Measurements from ENCODE around the gene UNC5CL.
A peak's percentile ranks its signal among the peaks of the same experiment; 100 is the strongest.
"Not testable (repeated sequence)": the region's sequence is repeated elsewhere in the genome, so short reads cannot be mapped to it uniquely, and the experiment has no call there.

Gene UNC5CL

GRCh38 chr6:41021832-41022231, 17.2 kb downstream of the UNC5CL start:
- no peaks in the 10 kb centered on the region for H3K9me2 ChIP-seq (replicated peaks; ENCODE audit: low read depth, low read length)
- H3K79me2 ChIP-seq (ENCODE audit: insufficient read depth, low read length) = peaks cover 17% of the 10 kb centered on the region
- no peak overlapping the region for H2AFZ ChIP-seq (ENCODE audit: low read length)
- H3K9me3 ChIP-seq (ENCODE audit: insufficient read depth, low read depth, low read length) = no peaks in the 10 kb centered on the region
- H3K27me3 ChIP-seq (ENCODE audit: insufficient read depth, low read length, poor library complexity, severe bottlenecking) = no peaks in the 10 kb centered on the region
- H3K36me3 ChIP-seq (ENCODE audit: insufficient read depth, low read length) = no peaks in the 10 kb centered on the region
- peaks cover 28% of the 10 kb centered on the region for H3K4me1 ChIP-seq (ENCODE audit: insufficient read depth, low read length, poor library complexity, severe bottlenecking)
- H3K9ac ChIP-seq (ENCODE audit: low read depth, low read length, poor library complexity, severe bottlenecking) = no peak overlapping the region
- no peak for TF ChIP-seq EZH2phosphoT487 (IDR thresholded peaks at IDR 0.05; ENCODE audit: borderline replicate concordance)
- peak; percentile 37 for TF ChIP-seq CTCF (conservative IDR thresholded peaks at IDR 0.05; ENCODE audit: low read length)
- H3K4me3 ChIP-seq (ENCODE audit: low read length, poor library complexity, severe bottlenecking) = no peak overlapping the region
- H4K20me1 ChIP-seq (ENCODE audit: insufficient read depth, low read length, poor library complexity, severe bottlenecking) = no peaks in the 10 kb centered on the region
- H3F3A ChIP-seq (ENCODE audit: low read depth) = no peaks in the 10 kb centered on the region
- no peak overlapping the region for H3K4me2 ChIP-seq (ENCODE audit: low read depth, low read length, poor library complexity, severe bottlenecking)

GRCh38 chr6:41017663-41018062, 21.4 kb downstream of the UNC5CL start:
- Histone ChIP-seq H3K4me2 (ENCODE audit: low read depth, low read length, poor library complexity, severe bottlenecking) (no peak overlapping the region), H3K9me3 (ENCODE audit: insufficient read depth, low read depth, low read length) (no peaks in the 10 kb centered on the region), H3K9ac (ENCODE audit: low read depth, low read length, poor library complexity, severe bottlenecking) (no peak overlapping the region), H3K4me1 (ENCODE audit: insufficient read depth, low read length, poor library complexity, severe bottlenecking) (no peaks in the 10 kb centered on the region), H3K36me3 (ENCODE audit: insufficient read depth, low read length) (no peaks in the 10 kb centered on the region), H2AFZ (ENCODE audit: low read length) (no peak overlapping the region), H3K27me3 (ENCODE audit: insufficient read depth, low read length, poor library complexity, severe bottlenecking) (no peaks in the 10 kb centered on the region), H4K20me1 (ENCODE audit: insufficient read depth, low read length, poor library complexity, severe bottlenecking) (no peaks in the 10 kb centered on the region), H3K79me2 (ENCODE audit: insufficient read depth, low read length) (no peaks in the 10 kb centered on the region), H3F3A (ENCODE audit: low read depth) (no peaks in the 10 kb centered on the region), H3K9me2 (replicated peaks; ENCODE audit: low read depth, low read length) (no peaks in the 10 kb centered on the region), H3K4me3 (ENCODE audit: low read length, poor library complexity, severe bottlenecking) (no peak overlapping the region)
- TF ChIP-seq CTCF (conservative IDR thresholded peaks at IDR 0.05; ENCODE audit: low read length) (no peak), EZH2phosphoT487 (IDR thresholded peaks at IDR 0.05; ENCODE audit: borderline replicate concordance) (no peak)

GRCh38 chr6:41015860-41016259, 23.2 kb downstream of the UNC5CL start:
- H3F3A ChIP-seq (ENCODE audit: low read depth); H4K20me1 ChIP-seq (ENCODE audit: insufficient read depth, low read length, poor library complexity, severe bottlenecking); H3K9me2 ChIP-seq (replicated peaks; ENCODE audit: low read depth, low read length); H3K79me2 ChIP-seq (ENCODE audit: insufficient read depth, low read length); H3K27me3 ChIP-seq (ENCODE audit: insufficient read depth, low read length, poor library complexity, severe bottlenecking); H3K4me3 ChIP-seq (ENCODE audit: low read length, poor library complexity, severe bottlenecking); H3K9ac ChIP-seq (ENCODE audit: low read depth, low read length, poor library complexity, severe bottlenecking); H3K36me3 ChIP-seq (ENCODE audit: insufficient read depth, low read length); H3K4me2 ChIP-seq (ENCODE audit: low read depth, low read length, poor library complexity, severe bottlenecking); H2AFZ ChIP-seq (ENCODE audit: low read length); H3K9me3 ChIP-seq (ENCODE audit: insufficient read depth, low read depth, low read length); H3K4me1 ChIP-seq (ENCODE audit: insufficient read depth, low read length, poor library complexity, severe bottlenecking): not testable (repeated sequence)

GRCh38 chr6:41014780-41015179, 24.2 kb downstream of the UNC5CL start:
- Histone ChIP-seq H3K4me1 (ENCODE audit: insufficient read depth, low read length, poor library complexity, severe bottlenecking) (no peaks in the 10 kb centered on the region), H2AFZ (ENCODE audit: low read length) (no peak overlapping the region), H4K20me1 (ENCODE audit: insufficient read depth, low read length, poor library complexity, severe bottlenecking) (no peaks in the 10 kb centered on the region), H3K79me2 (ENCODE audit: insufficient read depth, low read length) (no peaks in the 10 kb centered on the region), H3K27me3 (ENCODE audit: insufficient read depth, low read length, poor library complexity, severe bottlenecking) (no peaks in the 10 kb centered on the region), H3K9me3 (ENCODE audit: insufficient read depth, low read depth, low read length) (no peaks in the 10 kb centered on the region), H3K4me3 (ENCODE audit: low read length, poor library complexity, severe bottlenecking) (no peak overlapping the region), H3K9me2 (replicated peaks; ENCODE audit: low read depth, low read length) (no peaks in the 10 kb centered on the region), H3K9ac (ENCODE audit: low read depth, low read length, poor library complexity, severe bottlenecking) (no peak overlapping the region), H3K4me2 (ENCODE audit: low read depth, low read length, poor library complexity, severe bottlenecking) (no peak overlapping the region), H3K36me3 (ENCODE audit: insufficient read depth, low read length) (no peaks in the 10 kb centered on the region), H3F3A (ENCODE audit: low read depth) (no peaks in the 10 kb centered on the region)
- TF ChIP-seq CTCF (conservative IDR thresholded peaks at IDR 0.05; ENCODE audit: low read length) (no peak), EZH2phosphoT487 (IDR thresholded peaks at IDR 0.05; ENCODE audit: borderline replicate concordance) (no peak)
